ENCODE results near the gene PLA2G6. TPM values are rescaled to one million over a fixed set of nuclear protein-coding genes. Genes with fewer than 3 reads are reported as not detected.

PLA2G6 gene
- total RNA-seq, 1 experiment from 2014 or later: 36.0 TPM

- Histone ChIP-seq H3K79me2 (ENCODE audit: insufficient read depth, low read length) (peaks cover 37% of the 10 kb centered on the region), H3K4me3 (replicated peaks in 1 of 2; ENCODE audit: low read depth in 1 of 2, low read length in 2 of 2) (no peak overlapping the region), H3K9me2 (ENCODE audit: insufficient read depth) (no peaks in the 10 kb centered on the region), H3K4me2 (ENCODE audit: low read length) (no peak overlapping the region), H4K20me1 (ENCODE audit: insufficient read depth) (no peaks in the 10 kb centered on the region), H3K9ac (ENCODE audit: low read length) (no peak overlapping the region), H3K27me3 (ENCODE audit: insufficient read depth, low read length) (no peaks in the 10 kb centered on the region), H3K4me1 (ENCODE audit: control insufficient read depth in 1 of 2, insufficient read depth in 2 of 2, low read length in 2 of 2) (peaks cover 22 to 50% of the 10 kb centered on the region in 2 experiments), H3K9me3 (ENCODE audit: control insufficient read depth in 1 of 2, insufficient read depth in 1 of 2, low read depth in 1 of 2, low read length in 2 of 2) (no peaks in the 10 kb centered on the region), H3K36me3 (ENCODE audit: control insufficient read depth in 1 of 2, insufficient read depth in 2 of 2, low read length in 2 of 2) (peaks cover 0 to 13% of the 10 kb centered on the region in 2 experiments; a peak in 2 of 4 replicates), H3K27ac (ENCODE audit: low read depth, low read length) (no peak overlapping the region; the same call in 1 of the 2 replicates), H2AFZ (ENCODE audit: low read depth, low read length, poor library complexity, severe bottlenecking) (no peak overlapping the region)
- DNase-seq (ENCODE audit: low read depth, low spot score): no peak
- TF ChIP-seq POLR2AphosphoS5 (IDR thresholded peaks at IDR 0.05; ENCODE audit: low read depth, low read length): no peak
- TF ChIP-seq JUND (IDR thresholded peaks at IDR 0.05): no peak
- TF ChIP-seq ELF1 (IDR thresholded peaks at IDR 0.05; ENCODE audit: borderline replicate concordance, low read depth): no peak
- no peak for TF ChIP-seq SRF (IDR thresholded peaks at IDR 0.05; ENCODE audit: low read depth)
- no peak for TF ChIP-seq REST (IDR thresholded peaks at IDR 0.05; ENCODE audit: low read depth)
- TF ChIP-seq ATF3 (IDR thresholded peaks at IDR 0.05): no peak
- TF ChIP-seq EZH2 (IDR thresholded peaks at IDR 0.05): no peak
- no peak for TF ChIP-seq RAD21 (IDR thresholded peaks at IDR 0.05; ENCODE audit: low read depth)
- TF ChIP-seq SP1 (IDR thresholded peaks at IDR 0.05; ENCODE audit: low read depth): no peak
- TF ChIP-seq ZNF274 (IDR thresholded peaks at IDR 0.05; ENCODE audit: low read depth, low read length): no peak
- TF ChIP-seq SIN3A (IDR thresholded peaks at IDR 0.05; ENCODE audit: low read depth): no peak
- TF ChIP-seq FOSL1 (IDR thresholded peaks at IDR 0.05; ENCODE audit: low read depth): no peak
- TF ChIP-seq EGR1 (IDR thresholded peaks at IDR 0.05; ENCODE audit: low read depth): no peak
- TF ChIP-seq POLR2A (IDR thresholded peaks at IDR 0.05; ENCODE audit: borderline replicate concordance, extremely low read depth, insufficient read depth, insufficient read length): no peak
- no peak for TF ChIP-seq ZBTB33 (IDR thresholded peaks at IDR 0.05; ENCODE audit: extremely low read depth, insufficient replicate concordance, low read length)
- TF ChIP-seq MAX (IDR thresholded peaks at IDR 0.05): no peak
- ATAC-seq: peak; percentile 66
- CTCF ChIA-PET: no interaction called here
- POLR2A ChIA-PET: interaction anchor here (1.3 kb wide), 1 partner anchor 13 kb away, joined by 4 read pairs; the partner anchor contains the start of gene MAFF
- no TSS peak for BruUV-seq (replicated peaks)
- RAD21 ChIA-PET (ENCODE audit: low non-redundant PET in 1 of 2, low total read pairs in 2 of 2, uncharacterized antibody in 2 of 2, unreplicated experiment in 2 of 2): interaction anchor here in 1 of 2 experiments (0.6 to 1.3 kb wide), 2 partner anchors 22 to 116 kb away, joined by 3 read pairs; no protein-coding TSS in a partner anchor
- intact Hi-C loops (cut with micrococcal nuclease): loop anchor here (5.0 kb wide), 1 partner anchor 103 kb away; the partner anchor contains the start of gene CSNK1E
Observed at GRCh38 chr22:38214302-38215056, 32.8 kb upstream of the PLA2G6 start.
